ENCODE data around the gene MEIKIN. TPM values are rescaled to one million over a fixed set of nuclear protein-coding genes. Genes with fewer than 3 reads are reported as not detected.

Gene MEIKIN
- total and polyA plus RNA-seq, 2 of the 8 experiments (the other 6 are each of a cell fraction or from before 2014, with no cell fraction given) = not detected

GRCh38 chr5:131855452-131855851 lies 90.0 kb downstream of the MEIKIN start:
- H2AK5ac ChIP-seq (ENCODE audit: low read depth, low read length) = no peak overlapping the region
- no peak overlapping the region for H3K4ac ChIP-seq (replicated peaks; ENCODE audit: insufficient read length, low read depth, low read length)
- WGBS, 2 experiments (ENCODE audit: extremely low coverage in 1 of 2, insufficient coverage in 1 of 2, insufficient read length in 1 of 2, insufficient replicate concordance in 2 of 2, low coverage in 1 of 2, low lambda C conversion rate in 2 of 2, missing lambda C conversion rate in 1 of 2) = 88% methylated on average over 3 of the region's 3 CpGs; no CpG with 5 or more reads in 1 of the 2 experiments
- no peak overlapping the region for H3K23ac ChIP-seq (ENCODE audit: insufficient read length)
- no peaks in the 10 kb centered on the region for H3K79me2 ChIP-seq (ENCODE audit: control insufficient read depth in 1 of 2, insufficient read depth in 2 of 2, low read length in 2 of 2)
- H2AFZ ChIP-seq (ENCODE audit: low read length) = peak overlapping the region; percentile 9; the same call in 1 of the 2 replicates
- no peak overlapping the region for H2BK12ac ChIP-seq (ENCODE audit: low read depth, low read length)
- H3K4me3 ChIP-seq (ENCODE audit: extremely low read depth in 1 of 4, insufficient read depth in 2 of 4, low read depth in 3 of 4, low read length in 4 of 4) = no peak overlapping the region
- H3K18ac ChIP-seq (ENCODE audit: extremely low read depth, low read length) = no peak overlapping the region
- no peak overlapping the region for H3K27ac ChIP-seq (ENCODE audit: low read depth, low read length)
- H3K4me1 ChIP-seq (replicated peaks in 1 of 4; ENCODE audit: control insufficient read depth in 3 of 4, insufficient read depth in 4 of 4, low read length in 3 of 4) = no peaks in the 10 kb centered on the region
- FAIRE-seq (no peak), DNase-seq (ENCODE audit: low read depth in 1 of 2, low spot score in 2 of 2) (no peak)
- H3K4me2 ChIP-seq (ENCODE audit: insufficient read depth in 1 of 2, low read depth in 2 of 2, low read length in 2 of 2) = no peak overlapping the region
- no peak overlapping the region for H2BK15ac ChIP-seq (ENCODE audit: low read length)
- ChIA-PET CTCF (ENCODE audit: partially characterized antibody) (interaction anchor here (1.2 kb wide), 1 partner anchor 151 kb away, joined by 3 read pairs; no protein-coding TSS in a partner anchor), POLR2A (ENCODE audit: partially characterized antibody) (no interaction called here)
- no peaks in the 10 kb centered on the region for H4K20me1 ChIP-seq (replicated peaks in 1 of 2; ENCODE audit: control insufficient read depth in 1 of 2, insufficient read depth in 2 of 2, low read length in 2 of 2)
- no peaks in the 10 kb centered on the region for H3K23me2 ChIP-seq (ENCODE audit: low read depth, low read length)
- no peak overlapping the region for H3K9ac ChIP-seq (replicated peaks in 1 of 4; ENCODE audit: extremely low read depth in 1 of 4, low read depth in 3 of 4, low read length in 3 of 4)
- no peaks in the 10 kb centered on the region for H3K9me3 ChIP-seq (ENCODE audit: insufficient read depth in 2 of 2, low read depth in 1 of 2, low read length in 1 of 2)
- H2BK20ac ChIP-seq (ENCODE audit: low read length) = no peak overlapping the region
- H3K27me3 ChIP-seq (replicated peaks in 1 of 4; ENCODE audit: control insufficient read depth in 3 of 4, extremely low read depth in 1 of 4, insufficient read depth in 3 of 4, low read length in 3 of 4) = no peaks in the 10 kb centered on the region
- no peak overlapping the region for H4K5ac ChIP-seq (ENCODE audit: insufficient read length, low read depth, low read length)
- H3K14ac ChIP-seq (ENCODE audit: insufficient read length) = no peak overlapping the region
- no peak overlapping the region for H4K91ac ChIP-seq (replicated peaks; ENCODE audit: insufficient read length, low read length)
- no peak overlapping the region for H2BK5ac ChIP-seq (ENCODE audit: low read depth, low read length)
- H4K8ac ChIP-seq (ENCODE audit: extremely low read depth, insufficient read depth, low read length) = no peak overlapping the region
- H3K56ac ChIP-seq (replicated peaks; ENCODE audit: insufficient read length, low read depth, low read length) = no peak overlapping the region
- no peaks in the 10 kb centered on the region for H3K36me3 ChIP-seq (ENCODE audit: control insufficient read depth in 2 of 4, insufficient read depth in 4 of 4, low read length in 3 of 4)
- no peak overlapping the region for H2BK120ac ChIP-seq (replicated peaks; ENCODE audit: low read depth, low read length)
- H3K79me1 ChIP-seq (ENCODE audit: low read depth, low read length) = no peaks in the 10 kb centered on the region
- TF ChIP-seq TAF7 (optimal IDR thresholded peaks at IDR 0.05; ENCODE audit: borderline replicate concordance, low read depth, low read length) (no peak), ASH2L (IDR thresholded peaks at IDR 0.05; ENCODE audit: low read length) (no peak), GTF2F1 (IDR thresholded peaks at IDR 0.05; ENCODE audit: borderline replicate concordance, low read depth, low read length) (no peak), SP1 (IDR thresholded peaks at IDR 0.05; ENCODE audit: low read depth, low read length) (no peak), POLR2AphosphoS5 (IDR thresholded peaks at IDR 0.05; ENCODE audit: low read depth, low read length) (no peak), RXRA (IDR thresholded peaks at IDR 0.05; ENCODE audit: insufficient read depth, low read depth, low read length) (no peak), SIRT6 (IDR thresholded peaks at IDR 0.05; ENCODE audit: low read length) (no peak), RFX5 (IDR thresholded peaks at IDR 0.05; ENCODE audit: borderline replicate concordance, low read depth, low read length) (no peak), EGR1 (IDR thresholded peaks at IDR 0.05; ENCODE audit: borderline replicate concordance, low read depth, low read length) (no peak), NRF1 (IDR thresholded peaks at IDR 0.05; ENCODE audit: low read depth, low read length) (no peak), CREB1 (IDR thresholded peaks at IDR 0.05) (no peak), HDAC6 (IDR thresholded peaks at IDR 0.05; ENCODE audit: low read depth, low read length) (no peak), EP300 (IDR thresholded peaks at IDR 0.05; ENCODE audit: borderline replicate concordance in 1 of 2, low read depth in 2 of 2, low read length in 2 of 2) (no peak)
- TF ChIP-seq, protein P1, sequence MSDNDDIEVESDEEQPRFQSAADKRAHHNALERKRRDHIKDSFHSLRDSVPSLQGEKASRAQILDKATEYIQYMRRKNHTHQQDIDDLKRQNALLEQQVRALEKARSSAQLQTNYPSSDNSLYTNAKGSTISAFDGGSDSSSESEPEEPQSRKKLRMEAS (IDR thresholded peaks at IDR 0.05) = no peak
- TF ChIP-seq, protein P2, sequence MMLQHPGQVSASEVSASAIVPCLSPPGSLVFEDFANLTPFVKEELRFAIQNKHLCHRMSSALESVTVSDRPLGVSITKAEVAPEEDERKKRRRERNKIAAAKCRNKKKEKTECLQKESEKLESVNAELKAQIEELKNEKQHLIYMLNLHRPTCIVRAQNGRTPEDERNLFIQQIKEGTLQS (IDR thresholded peaks at IDR 0.05; ENCODE audit: insufficient read depth, low read depth, low read length) = no peak
